ENCODE data around the gene PLXNC1.

DNA sequence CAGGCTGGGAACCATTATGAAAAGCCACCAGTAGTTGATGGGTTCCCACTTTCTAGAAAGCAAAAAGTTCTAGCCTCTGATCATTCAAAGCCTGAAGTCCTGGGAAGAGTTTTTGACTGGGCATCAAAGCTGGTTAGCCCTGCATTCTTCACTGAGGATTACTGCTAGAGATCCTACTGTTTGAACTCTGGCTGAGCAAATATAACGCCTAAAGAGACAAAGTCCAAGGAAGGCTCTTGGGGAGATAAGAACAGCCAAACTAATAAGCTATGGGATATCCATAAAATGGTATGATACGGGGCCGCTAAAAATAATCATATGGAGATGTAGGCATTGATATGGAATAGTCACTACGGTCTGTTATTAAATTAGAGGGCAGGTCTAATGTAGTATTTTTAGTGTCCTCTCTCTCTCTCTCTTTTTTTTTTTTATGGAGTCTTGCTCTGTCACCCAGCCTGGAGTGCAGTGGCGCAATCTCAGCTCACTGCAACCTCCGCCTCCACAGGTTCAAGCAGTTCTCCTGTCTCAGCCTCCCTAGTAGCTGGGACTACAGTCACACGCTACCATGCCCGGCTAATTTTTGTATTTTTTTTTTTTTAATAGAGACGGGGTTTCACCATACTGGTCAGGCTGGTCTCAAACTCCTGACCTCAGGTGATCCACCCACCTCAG, 35.5 kb downstream of the PLXNC1 start:
- TF ChIP-seq, protein P1, sequence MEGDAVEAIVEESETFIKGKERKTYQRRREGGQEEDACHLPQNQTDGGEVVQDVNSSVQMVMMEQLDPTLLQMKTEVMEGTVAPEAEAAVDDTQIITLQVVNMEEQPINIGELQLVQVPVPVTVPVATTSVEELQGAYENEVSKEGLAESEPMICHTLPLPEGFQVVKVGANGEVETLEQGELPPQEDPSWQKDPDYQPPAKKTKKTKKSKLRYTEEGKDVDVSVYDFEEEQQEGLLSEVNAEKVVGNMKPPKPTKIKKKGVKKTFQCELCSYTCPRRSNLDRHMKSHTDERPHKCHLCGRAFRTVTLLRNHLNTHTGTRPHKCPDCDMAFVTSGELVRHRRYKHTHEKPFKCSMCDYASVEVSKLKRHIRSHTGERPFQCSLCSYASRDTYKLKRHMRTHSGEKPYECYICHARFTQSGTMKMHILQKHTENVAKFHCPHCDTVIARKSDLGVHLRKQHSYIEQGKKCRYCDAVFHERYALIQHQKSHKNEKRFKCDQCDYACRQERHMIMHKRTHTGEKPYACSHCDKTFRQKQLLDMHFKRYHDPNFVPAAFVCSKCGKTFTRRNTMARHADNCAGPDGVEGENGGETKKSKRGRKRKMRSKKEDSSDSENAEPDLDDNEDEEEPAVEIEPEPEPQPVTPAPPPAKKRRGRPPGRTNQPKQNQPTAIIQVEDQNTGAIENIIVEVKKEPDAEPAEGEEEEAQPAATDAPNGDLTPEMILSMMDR (IDR thresholded peaks at IDR 0.05; ENCODE audit: control extremely low read depth in 1 of 3, insufficient read depth in 1 of 3, low read depth in 1 of 3, low read length in 3 of 3) = no peak
- TF ChIP-seq POLR2A (IDR thresholded peaks at IDR 0.05; ENCODE audit: control extremely low read depth in 1 of 2, low read depth in 2 of 2, low read length in 2 of 2) = no peak
- no peak for TF ChIP-seq SIX5 (IDR thresholded peaks at IDR 0.05; ENCODE audit: low read depth, low read length)
- no peak for TF ChIP-seq RAD21 (IDR thresholded peaks at IDR 0.05 in 1 of 2, conservative IDR thresholded peaks at IDR 0.05 in 1 of 2; ENCODE audit: low read depth in 2 of 2, low read length in 2 of 2)
- TF ChIP-seq POLR2AphosphoS5 (IDR thresholded peaks at IDR 0.05; ENCODE audit: low read depth, low read length) = no peak
- TF ChIP-seq EZH2 (IDR thresholded peaks at IDR 0.05; ENCODE audit: low read depth, low read length, severe bottlenecking) = no peak
- TF ChIP-seq TBP (IDR thresholded peaks at IDR 0.05; ENCODE audit: low read depth, low read length) = no peak
- TF ChIP-seq TAF1 (IDR thresholded peaks at IDR 0.05; ENCODE audit: low read depth, low read length) = no peak
- TF ChIP-seq, protein P2, sequence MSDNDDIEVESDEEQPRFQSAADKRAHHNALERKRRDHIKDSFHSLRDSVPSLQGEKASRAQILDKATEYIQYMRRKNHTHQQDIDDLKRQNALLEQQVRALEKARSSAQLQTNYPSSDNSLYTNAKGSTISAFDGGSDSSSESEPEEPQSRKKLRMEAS (IDR thresholded peaks at IDR 0.05) = no peak
- TF ChIP-seq SP2 (IDR thresholded peaks at IDR 0.05; ENCODE audit: low read length) = no peak
- TF ChIP-seq BACH1 (IDR thresholded peaks at IDR 0.05; ENCODE audit: low read length) = no peak
- TF ChIP-seq EP300 (IDR thresholded peaks at IDR 0.05; ENCODE audit: borderline replicate concordance in 1 of 2, low read depth in 2 of 2, low read length in 2 of 2) = no peak
